ENCODE data around the gene APLP1. TPM values are rescaled to one million over a fixed set of nuclear protein-coding genes. Genes with fewer than 3 reads are reported as not detected.
"Not testable (repeated sequence)": the region's sequence is repeated elsewhere in the genome, so short reads cannot be mapped to it uniquely, and the experiment has no call there.

APLP1 gene
- total RNA-seq, 1 experiment from 2014 or later, result 14.9 TPM

GRCh38 chr19:35908010-35908441 is 39.7 kb downstream of the APLP1 start, which contains the start of gene TYROBP:
TSS of gene TYROBP (minus strand) at chr19:35908295. CDS start at chr19:35908228, 67 bp downstream.
- DNase-seq (ENCODE audit: low spot score), result no peak
- Histone ChIP-seq H3K9me3 (ENCODE audit: low read depth, low read length, poor library complexity, severe bottlenecking) (no peaks in the 10 kb centered on the region), H3K4me3 (ENCODE audit: low read depth, low read length, poor library complexity, severe bottlenecking) (no peak within 1 kb of the TSS), H3K36me3 (ENCODE audit: insufficient read depth, low read length, poor library complexity, severe bottlenecking) (no peaks in the 10 kb centered on the region), H3K27me3 (replicated peaks; ENCODE audit: insufficient read depth, low read depth, low read length, poor library complexity) (no peaks in the 10 kb centered on the region), H3K4me1 (ENCODE audit: insufficient read depth, low read length, poor library complexity, severe bottlenecking) (peaks cover 10% of the 10 kb centered on the region), H3K27ac (ENCODE audit: low read depth, low read length, poor library complexity, severe bottlenecking) (no peak within 1 kb of the TSS)
- no peak for TF ChIP-seq EZH2 (IDR thresholded peaks at IDR 0.05; ENCODE audit: borderline replicate concordance, low read depth, low read length, poor library complexity, severe bottlenecking)
- TF ChIP-seq CTCF (conservative IDR thresholded peaks at IDR 0.05; ENCODE audit: low read depth, low read length), result no peak
- POLR2A ChIA-PET (ENCODE audit: low non-redundant PET), result no interaction called here
- CTCF ChIA-PET, result no interaction called here
- no TSS peak for BruUV-seq (replicated peaks)
- intact Hi-C loops (cut with micrococcal nuclease; ENCODE audit: unreplicated experiment), result no loop called here

- Histone ChIP-seq H3K4me3 (ENCODE audit: low read depth, low read length, poor library complexity, severe bottlenecking) (no peak overlapping the region), H3K4me1 (ENCODE audit: insufficient read depth, low read length, poor library complexity, severe bottlenecking) (peaks cover under 1% of the 10 kb centered on the region), H3K9me3 (ENCODE audit: low read depth, low read length, poor library complexity, severe bottlenecking) (no peaks in the 10 kb centered on the region), H3K27ac (ENCODE audit: low read depth, low read length, poor library complexity, severe bottlenecking) (no peak overlapping the region), H3K36me3 (ENCODE audit: insufficient read depth, low read length, poor library complexity, severe bottlenecking) (no peaks in the 10 kb centered on the region), H3K27me3 (replicated peaks; ENCODE audit: insufficient read depth, low read depth, low read length, poor library complexity) (no peaks in the 10 kb centered on the region)
- ChIA-PET CTCF (no interaction called here), POLR2A (ENCODE audit: low non-redundant PET) (no interaction called here)
- intact Hi-C loops (cut with micrococcal nuclease; ENCODE audit: unreplicated experiment), result no loop called here
- no peak for DNase-seq (ENCODE audit: low spot score)
- no TSS peak for BruUV-seq (replicated peaks)
- TF ChIP-seq CTCF (conservative IDR thresholded peaks at IDR 0.05; ENCODE audit: low read depth, low read length) (no peak), EZH2 (IDR thresholded peaks at IDR 0.05; ENCODE audit: borderline replicate concordance, low read depth, low read length, poor library complexity, severe bottlenecking) (no peak)
Measured at GRCh38 chr19:35908973-35909683, 40.8 kb downstream of the APLP1 start.

GRCh38 chr19:35909684-35910035 is 41.3 kb downstream of the APLP1 start:
- no peaks in the 10 kb centered on the region for H3K9me3 ChIP-seq (ENCODE audit: low read depth, low read length, poor library complexity, severe bottlenecking)
- intact Hi-C loops (cut with micrococcal nuclease; ENCODE audit: unreplicated experiment), result no loop called here
- no peak overlapping the region for H3K27ac ChIP-seq (ENCODE audit: low read depth, low read length, poor library complexity, severe bottlenecking)
- H3K36me3 ChIP-seq (ENCODE audit: insufficient read depth, low read length, poor library complexity, severe bottlenecking), result no peaks in the 10 kb centered on the region
- H3K4me3 ChIP-seq (ENCODE audit: low read depth, low read length, poor library complexity, severe bottlenecking), result no peak overlapping the region
- TF ChIP-seq CTCF (conservative IDR thresholded peaks at IDR 0.05; ENCODE audit: low read depth, low read length) (no peak), EZH2 (IDR thresholded peaks at IDR 0.05; ENCODE audit: borderline replicate concordance, low read depth, low read length, poor library complexity, severe bottlenecking) (no peak)
- DNase-seq (ENCODE audit: low spot score), result no peak
- H3K4me1 ChIP-seq (ENCODE audit: insufficient read depth, low read length, poor library complexity, severe bottlenecking), result no peaks in the 10 kb centered on the region
- POLR2A ChIA-PET (ENCODE audit: low non-redundant PET), result no interaction called here
- no peaks in the 10 kb centered on the region for H3K27me3 ChIP-seq (replicated peaks; ENCODE audit: insufficient read depth, low read depth, low read length, poor library complexity)
- CTCF ChIA-PET, result no interaction called here
- no TSS peak for BruUV-seq (replicated peaks)

GRCh38 chr19:35910355-35910754 is 42.0 kb downstream of the APLP1 start:
- DNase-seq (ENCODE audit: low spot score); H3K27me3 ChIP-seq (replicated peaks; ENCODE audit: insufficient read depth, low read depth, low read length, poor library complexity); POLR2A ChIA-PET (ENCODE audit: low non-redundant PET); BruUV-seq (replicated peaks); H3K9me3 ChIP-seq (ENCODE audit: low read depth, low read length, poor library complexity, severe bottlenecking); H3K4me3 ChIP-seq (ENCODE audit: low read depth, low read length, poor library complexity, severe bottlenecking); H3K27ac ChIP-seq (ENCODE audit: low read depth, low read length, poor library complexity, severe bottlenecking); H3K36me3 ChIP-seq (ENCODE audit: insufficient read depth, low read length, poor library complexity, severe bottlenecking); H3K4me1 ChIP-seq (ENCODE audit: insufficient read depth, low read length, poor library complexity, severe bottlenecking); intact Hi-C loops (cut with micrococcal nuclease; ENCODE audit: unreplicated experiment); CTCF ChIA-PET: not testable (repeated sequence)
